Measurements from ENCODE around the gene FBXO39. TPM values are rescaled to one million over a fixed set of nuclear protein-coding genes. Genes with fewer than 3 reads are reported as not detected.

The FBXO39 gene
- polyA plus RNA-seq, 2 of the 4 experiments (the other 2 are of a cell fraction): not detected

DNA sequence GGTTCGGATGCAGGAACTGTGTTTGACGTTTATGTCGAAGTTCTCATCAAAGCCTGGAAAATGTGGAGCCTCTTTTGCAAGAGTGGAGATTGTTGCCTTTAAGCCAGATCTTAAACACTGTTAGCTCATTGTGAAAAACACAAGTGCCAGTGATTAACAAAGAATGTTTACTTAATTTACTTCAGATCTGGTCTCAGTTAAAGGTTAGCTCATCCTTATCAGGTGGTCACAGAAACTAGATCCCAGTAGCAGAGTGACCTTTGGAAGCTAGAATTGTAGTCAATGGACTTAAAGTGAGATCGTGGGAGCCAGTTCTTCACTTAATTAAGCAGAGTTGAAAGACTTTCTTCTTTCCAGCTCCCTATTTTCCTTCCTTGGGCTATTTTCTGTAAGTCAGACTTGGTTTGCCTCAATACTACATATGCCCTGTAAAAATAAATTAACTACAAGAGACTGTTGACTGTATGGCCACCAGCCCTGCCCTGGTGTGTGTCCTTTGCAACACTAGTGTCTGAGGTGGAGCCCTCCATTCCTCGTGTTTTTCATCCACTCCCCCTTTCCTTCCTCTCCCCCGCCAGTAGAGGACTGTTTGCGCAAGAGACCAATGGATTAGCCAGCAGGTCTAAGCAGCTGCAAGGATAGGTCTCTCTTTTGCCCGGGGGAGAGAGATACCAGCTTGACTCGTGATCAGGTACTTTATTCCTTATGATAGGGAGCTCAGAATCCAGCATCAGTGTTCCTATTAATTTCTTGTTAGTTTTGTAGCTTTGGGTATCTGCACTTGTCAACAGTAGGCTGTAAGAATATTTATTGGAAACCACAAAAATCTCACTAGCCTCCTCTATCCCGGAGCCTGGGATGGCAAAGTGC lies 20.2 kb downstream of the FBXO39 start:
- DNase-seq (ENCODE audit: low read depth in 1 of 2, low spot score in 1 of 2): no peak
- no peak overlapping the region for H3K4me2 ChIP-seq
- POLR2A ChIA-PET: no interaction called here
- no peak overlapping the region for H3K4me3 ChIP-seq
- ATAC-seq: no peak
- no peak for FAIRE-seq
- CTCF ChIA-PET: interaction anchor here (0.6 to 2.6 kb wide), 6 partner anchors 17 to 1468 kb away, joined by 3 to 7 read pairs (median 4); no protein-coding TSS in a partner anchor
- H3K9me3 ChIP-seq: no peaks in the 10 kb centered on the region
- no peaks in the 10 kb centered on the region for H3K4me1 ChIP-seq
- no peak overlapping the region for H3K27ac ChIP-seq
- TF ChIP-seq, protein P1, sequence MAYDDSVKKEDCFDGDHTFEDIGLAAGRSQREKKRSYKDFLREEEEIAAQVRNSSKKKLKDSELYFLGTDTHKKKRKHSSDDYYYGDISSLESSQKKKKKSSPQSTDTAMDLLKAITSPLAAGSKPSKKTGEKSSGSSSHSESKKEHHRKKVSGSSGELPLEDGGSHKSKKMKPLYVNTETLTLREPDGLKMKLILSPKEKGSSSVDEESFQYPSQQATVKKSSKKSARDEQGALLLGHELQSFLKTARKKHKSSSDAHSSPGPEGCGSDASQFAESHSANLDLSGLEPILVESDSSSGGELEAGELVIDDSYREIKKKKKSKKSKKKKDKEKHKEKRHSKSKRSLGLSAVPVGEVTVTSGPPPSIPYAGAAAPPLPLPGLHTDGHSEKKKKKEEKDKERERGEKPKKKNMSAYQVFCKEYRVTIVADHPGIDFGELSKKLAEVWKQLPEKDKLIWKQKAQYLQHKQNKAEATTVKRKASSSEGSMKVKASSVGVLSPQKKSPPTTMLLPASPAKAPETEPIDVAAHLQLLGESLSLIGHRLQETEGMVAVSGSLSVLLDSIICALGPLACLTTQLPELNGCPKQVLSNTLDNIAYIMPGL (CRISPR knock-in tag; IDR thresholded peaks at IDR 0.05; ENCODE audit: borderline replicate concordance): no peak
- no peak for TF ChIP-seq PHF8 (IDR thresholded peaks at IDR 0.05; ENCODE audit: borderline replicate concordance, low read depth)
- peak in 1 of 2 experiments; percentile 55; a peak in 2 of 4 replicates for TF ChIP-seq CEBPB (IDR thresholded peaks at IDR 0.05)
- WGBS (ENCODE audit: missing lambda C conversion rate): 46% methylated on average over 10 of the region's 10 CpGs

GRCh38 chr17:6796887-6797490 lies 21.0 kb downstream of the FBXO39 start:
- no peak for DNase-seq (ENCODE audit: low read depth in 1 of 2, low spot score in 1 of 2)

More at GRCh38 chr17:6796887-6797490, 21.0 kb downstream of the FBXO39 start:
- POLR2A ChIA-PET: no interaction called here
- CTCF ChIA-PET: interaction anchor here (1.3 to 2.6 kb wide), 4 partner anchors 16 to 131 kb away, joined by 3 to 7 read pairs (median 5); no protein-coding TSS in a partner anchor
- Histone ChIP-seq H3K4me1 (no peaks in the 10 kb centered on the region), H3K9me3 (no peaks in the 10 kb centered on the region), H3K4me3 (no peak overlapping the region), H3K27ac (no peak overlapping the region), H3K4me2 (no peak overlapping the region)
- TF ChIP-seq CBX2 (IDR thresholded peaks at IDR 0.05; ENCODE audit: borderline replicate concordance, low read depth) (no peak), HOXB13 (CRISPR knock-in tag; IDR thresholded peaks at IDR 0.05; ENCODE audit: low read depth) (no peak), ZC3H11A (IDR thresholded peaks at IDR 0.05) (no peak), FOSL2 (IDR thresholded peaks at IDR 0.05) (no peak), FOSL2 (CRISPR knock-in tag; IDR thresholded peaks at IDR 0.05) (no peak), ESRRA (IDR thresholded peaks at IDR 0.05; ENCODE audit: borderline replicate concordance, low read length) (no peak), TP53 (CRISPR knock-in tag; IDR thresholded peaks at IDR 0.05) (no peak), CEBPB (IDR thresholded peaks at IDR 0.05) (no peak), HEYL (CRISPR knock-in tag; IDR thresholded peaks at IDR 0.05) (no peak), PHF8 (IDR thresholded peaks at IDR 0.05; ENCODE audit: borderline replicate concordance, low read depth) (no peak), HDAC2 (IDR thresholded peaks at IDR 0.05) (no peak), ZFP36 (IDR thresholded peaks at IDR 0.05; ENCODE audit: borderline replicate concordance, partially characterized antibody) (no peak), HOXA7 (CRISPR knock-in tag; IDR thresholded peaks at IDR 0.05) (no peak), RAD21 (conservative IDR thresholded peaks at IDR 0.05 in 1 of 2, IDR thresholded peaks at IDR 0.05 in 1 of 2) (no peak), RCOR1 (IDR thresholded peaks at IDR 0.05; ENCODE audit: low read depth, low read length) (no peak), BCL3 (IDR thresholded peaks at IDR 0.05) (no peak), POLR2A (IDR thresholded peaks at IDR 0.05; ENCODE audit: low read length) (no peak)
- TF ChIP-seq, protein P2, sequence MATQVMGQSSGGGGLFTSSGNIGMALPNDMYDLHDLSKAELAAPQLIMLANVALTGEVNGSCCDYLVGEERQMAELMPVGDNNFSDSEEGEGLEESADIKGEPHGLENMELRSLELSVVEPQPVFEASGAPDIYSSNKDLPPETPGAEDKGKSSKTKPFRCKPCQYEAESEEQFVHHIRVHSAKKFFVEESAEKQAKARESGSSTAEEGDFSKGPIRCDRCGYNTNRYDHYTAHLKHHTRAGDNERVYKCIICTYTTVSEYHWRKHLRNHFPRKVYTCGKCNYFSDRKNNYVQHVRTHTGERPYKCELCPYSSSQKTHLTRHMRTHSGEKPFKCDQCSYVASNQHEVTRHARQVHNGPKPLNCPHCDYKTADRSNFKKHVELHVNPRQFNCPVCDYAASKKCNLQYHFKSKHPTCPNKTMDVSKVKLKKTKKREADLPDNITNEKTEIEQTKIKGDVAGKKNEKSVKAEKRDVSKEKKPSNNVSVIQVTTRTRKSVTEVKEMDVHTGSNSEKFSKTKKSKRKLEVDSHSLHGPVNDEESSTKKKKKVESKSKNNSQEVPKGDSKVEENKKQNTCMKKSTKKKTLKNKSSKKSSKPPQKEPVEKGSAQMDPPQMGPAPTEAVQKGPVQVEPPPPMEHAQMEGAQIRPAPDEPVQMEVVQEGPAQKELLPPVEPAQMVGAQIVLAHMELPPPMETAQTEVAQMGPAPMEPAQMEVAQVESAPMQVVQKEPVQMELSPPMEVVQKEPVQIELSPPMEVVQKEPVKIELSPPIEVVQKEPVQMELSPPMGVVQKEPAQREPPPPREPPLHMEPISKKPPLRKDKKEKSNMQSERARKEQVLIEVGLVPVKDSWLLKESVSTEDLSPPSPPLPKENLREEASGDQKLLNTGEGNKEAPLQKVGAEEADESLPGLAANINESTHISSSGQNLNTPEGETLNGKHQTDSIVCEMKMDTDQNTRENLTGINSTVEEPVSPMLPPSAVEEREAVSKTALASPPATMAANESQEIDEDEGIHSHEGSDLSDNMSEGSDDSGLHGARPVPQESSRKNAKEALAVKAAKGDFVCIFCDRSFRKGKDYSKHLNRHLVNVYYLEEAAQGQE (IDR thresholded peaks at IDR 0.05): no peak
- TF ChIP-seq, protein P3, sequence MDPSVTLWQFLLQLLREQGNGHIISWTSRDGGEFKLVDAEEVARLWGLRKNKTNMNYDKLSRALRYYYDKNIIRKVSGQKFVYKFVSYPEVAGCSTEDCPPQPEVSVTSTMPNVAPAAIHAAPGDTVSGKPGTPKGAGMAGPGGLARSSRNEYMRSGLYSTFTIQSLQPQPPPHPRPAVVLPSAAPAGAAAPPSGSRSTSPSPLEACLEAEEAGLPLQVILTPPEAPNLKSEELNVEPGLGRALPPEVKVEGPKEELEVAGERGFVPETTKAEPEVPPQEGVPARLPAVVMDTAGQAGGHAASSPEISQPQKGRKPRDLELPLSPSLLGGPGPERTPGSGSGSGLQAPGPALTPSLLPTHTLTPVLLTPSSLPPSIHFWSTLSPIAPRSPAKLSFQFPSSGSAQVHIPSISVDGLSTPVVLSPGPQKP (IDR thresholded peaks at IDR 0.05; ENCODE audit: low read depth, low read length): no peak
- FAIRE-seq (peak; percentile 87), ATAC-seq (no peak)
- WGBS (ENCODE audit: missing lambda C conversion rate): 15% methylated on average over 2 of the region's 2 CpGs

Data from A549 (cell line).